Colonic mucosa (tissue), 4 donors: ENCODE results near the gene MGP. TPM values are rescaled to one million over a fixed set of nuclear protein-coding genes. Genes with fewer than 3 reads are reported as not detected.

Experiments used
- DNase-seq: peaks from one replicate; pipeline ENCODE4 v3.0.0-alpha.2; 2020
- H3K27ac ChIP-seq: fragments of 200-600 bp; one replicate; pipeline ENCODE4 v1.8.0; 2021
- H3K27me3 ChIP-seq: fragments of 200-600 bp; one replicate; pipeline ENCODE4 v1.8.0; 2021
- H3K36me3 ChIP-seq: fragments of 200-600 bp; one replicate; pipeline ENCODE4 v1.8.0; 2021
- H3K4me1 ChIP-seq: fragments of 200-600 bp; one replicate; pipeline ENCODE4 v1.8.0; 2021; ENCODE audit warnings: mild to moderate bottlenecking
- H3K4me3 ChIP-seq: fragments of 200-600 bp; one replicate; pipeline ENCODE4 v1.8.0; 2021
- H3K9ac ChIP-seq, 2 donors: one replicate each; pipeline ENCODE4 v1.7.0; 2013; ENCODE audit warnings: control low read depth in 2 of 2, low read depth in 2 of 2, low read length in 2 of 2
- H3K9me3 ChIP-seq: fragments of 200-600 bp; one replicate; pipeline ENCODE4 v1.8.0; 2021
- intact Hi-C: fragments of 100-400 bp; cut with DNase I; formaldehyde crosslinking; loops from one replicate; pipeline ENCODE4 v1.14.1; 2022
- total RNA-seq, 2 donors: library from RNA; stranded (reverse); fragmentation: NEBNext Ultra II Directional in 1 of 2; extraction: Animal tissue kit (Norgen Biotek cat#: 25700) in 1 of 2; gene quantifications; one replicate each; pipeline ENCODE4 v1.2.1, GENCODE V29; 2021
- TF ChIP-seq, protein P1 (sequence below): fragments of 200-600 bp; IDR thresholded peaks from one replicate; pipeline ENCODE4 v1.8.0; 2022; ENCODE audit warnings: antibody characterized with exemption, mild to moderate bottlenecking
- donor health status: healthy.
- donor health status: DM: no; HTN: no; CAD: no.
- donor health status: DM: no; HTN: no; CAD: no.

The MGP gene
- total RNA-seq, 2 donors from 2014 or later: 37.6 to 180 TPM

GRCh38 chr12:14874882-14875281 is 10.8 kb downstream of the MGP start:
- Histone ChIP-seq H3K4me3 (no peak overlapping the region), H3K9ac (no peak overlapping the region), H3K36me3 (no peaks in the 10 kb centered on the region), H3K9me3 (no peaks in the 10 kb centered on the region), H3K27me3 (no peaks in the 10 kb centered on the region), H3K4me1 (no peaks in the 10 kb centered on the region), H3K27ac (no peak overlapping the region)
- DNase-seq: no peak
- intact Hi-C loops: no loop called here
- TF ChIP-seq, protein P1, sequence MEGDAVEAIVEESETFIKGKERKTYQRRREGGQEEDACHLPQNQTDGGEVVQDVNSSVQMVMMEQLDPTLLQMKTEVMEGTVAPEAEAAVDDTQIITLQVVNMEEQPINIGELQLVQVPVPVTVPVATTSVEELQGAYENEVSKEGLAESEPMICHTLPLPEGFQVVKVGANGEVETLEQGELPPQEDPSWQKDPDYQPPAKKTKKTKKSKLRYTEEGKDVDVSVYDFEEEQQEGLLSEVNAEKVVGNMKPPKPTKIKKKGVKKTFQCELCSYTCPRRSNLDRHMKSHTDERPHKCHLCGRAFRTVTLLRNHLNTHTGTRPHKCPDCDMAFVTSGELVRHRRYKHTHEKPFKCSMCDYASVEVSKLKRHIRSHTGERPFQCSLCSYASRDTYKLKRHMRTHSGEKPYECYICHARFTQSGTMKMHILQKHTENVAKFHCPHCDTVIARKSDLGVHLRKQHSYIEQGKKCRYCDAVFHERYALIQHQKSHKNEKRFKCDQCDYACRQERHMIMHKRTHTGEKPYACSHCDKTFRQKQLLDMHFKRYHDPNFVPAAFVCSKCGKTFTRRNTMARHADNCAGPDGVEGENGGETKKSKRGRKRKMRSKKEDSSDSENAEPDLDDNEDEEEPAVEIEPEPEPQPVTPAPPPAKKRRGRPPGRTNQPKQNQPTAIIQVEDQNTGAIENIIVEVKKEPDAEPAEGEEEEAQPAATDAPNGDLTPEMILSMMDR: no peak

DNA sequence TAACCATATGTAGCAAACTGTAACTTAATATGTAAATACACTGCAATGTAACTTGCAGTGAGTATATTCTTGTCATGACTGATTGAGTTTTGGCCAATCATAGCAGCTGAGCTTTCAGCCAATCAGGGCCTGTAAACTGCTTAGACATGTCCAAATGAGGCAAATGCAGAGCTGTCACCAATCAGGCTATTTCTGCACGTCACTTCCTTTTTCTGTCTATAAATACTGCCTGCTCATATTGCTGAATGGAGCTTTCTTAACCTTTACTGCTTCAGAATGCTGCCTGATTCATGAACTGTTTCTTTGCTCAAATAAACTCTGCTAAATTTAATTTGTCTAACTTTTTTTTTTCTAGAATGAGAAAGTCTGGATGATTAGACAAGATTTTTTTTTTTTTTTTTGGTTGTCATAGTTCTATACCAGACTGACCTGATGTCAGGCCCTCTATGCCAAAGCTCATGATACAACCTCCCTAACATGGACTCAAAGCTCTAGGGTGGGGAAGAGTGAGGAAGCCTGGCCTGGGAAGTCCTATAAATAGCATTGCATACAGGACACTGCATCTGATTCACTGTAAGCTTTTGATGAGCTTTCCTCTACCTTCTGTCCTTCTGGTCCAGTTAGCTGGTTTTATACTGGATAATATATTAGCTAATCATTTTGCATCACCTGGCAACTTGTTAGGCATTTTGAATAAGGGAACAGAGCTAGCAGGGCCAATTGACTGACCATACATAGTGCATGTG is 12.0 kb downstream of the MGP start:
- TF ChIP-seq, protein P1: no peak
- intact Hi-C loops: no loop called here
- Histone ChIP-seq H3K36me3 (no peaks in the 10 kb centered on the region), H3K27me3 (no peaks in the 10 kb centered on the region), H3K27ac (no peak overlapping the region), H3K9me3 (no peaks in the 10 kb centered on the region), H3K9ac (no peak overlapping the region), H3K4me1 (no peaks in the 10 kb centered on the region), H3K4me3 (no peak overlapping the region)
- DNase-seq: no peak

DNA sequence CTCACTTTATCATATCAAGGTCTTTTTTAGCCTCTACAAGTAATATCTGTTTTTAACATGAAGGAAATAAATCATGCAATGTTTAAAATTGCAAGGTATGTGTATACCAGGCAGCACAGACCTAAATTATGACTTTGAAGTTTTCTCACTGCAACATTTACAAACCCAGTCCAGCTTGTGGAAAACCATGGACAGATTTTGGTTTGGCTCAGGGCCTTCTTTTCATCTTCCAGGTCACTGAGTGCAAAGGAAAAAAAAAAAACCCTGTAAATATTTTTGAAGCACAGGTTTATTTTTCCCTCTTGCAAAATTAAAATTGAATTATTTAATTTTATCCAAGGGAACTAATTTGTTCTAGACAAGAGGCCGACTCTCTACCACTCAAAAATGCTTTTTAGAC is 13.8 kb downstream of the MGP start:
- intact Hi-C loops: no loop called here
- TF ChIP-seq, protein P1: no peak
- DNase-seq: no peak

GRCh38 chr12:14871247-14871646 is 14.4 kb downstream of the MGP start:
- Histone ChIP-seq H3K36me3 (no peaks in the 10 kb centered on the region), H3K4me3 (no peak overlapping the region), H3K9me3 (no peaks in the 10 kb centered on the region), H3K27ac (no peak overlapping the region), H3K4me1 (no peaks in the 10 kb centered on the region), H3K9ac (no peak overlapping the region), H3K27me3 (no peaks in the 10 kb centered on the region)
- DNase-seq: no peak
- intact Hi-C loops: no loop called here
- TF ChIP-seq, protein P1: no peak

More for the DNA sequence above, 13.8 kb downstream of the MGP start:
- no peak overlapping the region for H3K9ac ChIP-seq
- no peaks in the 10 kb centered on the region for H3K4me1 ChIP-seq
- H3K36me3 ChIP-seq: no peaks in the 10 kb centered on the region
- H3K4me3 ChIP-seq: no peak overlapping the region
- no peaks in the 10 kb centered on the region for H3K27me3 ChIP-seq
- H3K9me3 ChIP-seq: no peaks in the 10 kb centered on the region
- H3K27ac ChIP-seq: no peak overlapping the region

GRCh38 chr12:14868916-14869506 is 16.6 kb downstream of the MGP start:
- Histone ChIP-seq H3K4me3 (no peak overlapping the region), H3K4me1 (no peaks in the 10 kb centered on the region), H3K27me3 (no peaks in the 10 kb centered on the region), H3K27ac (no peak overlapping the region), H3K9me3 (no peaks in the 10 kb centered on the region), H3K36me3 (no peaks in the 10 kb centered on the region), H3K9ac (no peak overlapping the region)
- intact Hi-C loops: no loop called here
- DNase-seq: no peak
- TF ChIP-seq, protein P1: no peak
